ENCODE measurements around the gene RAB5B. TPM values are rescaled to one million over a fixed set of nuclear protein-coding genes. Genes with fewer than 3 reads are reported as not detected.
A peak's percentile ranks its signal among the peaks of the same experiment; 100 is the strongest.

Gene RAB5B
- total RNA-seq, 6 experiments from 2014 or later = 90.2 to 107 (median 96.5) TPM

GRCh38 chr12:55932551-55932910, 41.3 kb upstream of the RAB5B start:
- H3K9me3 Mint-ChIP-seq = no peaks in the 10 kb centered on the region
- peaks cover 6% of the 10 kb centered on the region; the same call in 1 of the 2 replicates for H3K36me3 Mint-ChIP-seq (ENCODE audit: low read depth)
- H3K27ac Mint-ChIP-seq = peak overlapping the region; percentile 92
- no peaks in the 10 kb centered on the region; the same call in 1 of the 2 replicates for H3K27me3 Mint-ChIP-seq (ENCODE audit: insufficient read depth)
- no peak for TF ChIP-seq CTCF (IDR thresholded peaks at IDR 0.05)
- no peak for DNase-seq
- peak overlapping the region; percentile 91 for H3K4me3 Mint-ChIP-seq
- peaks cover 80% of the 10 kb centered on the region for H3K4me1 Mint-ChIP-seq (ENCODE audit: low read depth)

- DNase-seq = no peak
- Mint-ChIP-seq H3K4me3 (peak overlapping the region; percentile 91), H3K27me3 (ENCODE audit: insufficient read depth) (no peaks in the 10 kb centered on the region; the same call in 1 of the 2 replicates), H3K4me1 (ENCODE audit: low read depth) (peaks cover 83% of the 10 kb centered on the region), H3K9me3 (no peaks in the 10 kb centered on the region), H3K27ac (peak overlapping the region; percentile 92), H3K36me3 (ENCODE audit: low read depth) (peaks cover 6% of the 10 kb centered on the region; the same call in 1 of the 2 replicates)
- no peak for TF ChIP-seq CTCF (IDR thresholded peaks at IDR 0.05)
Measured at GRCh38 chr12:55933169-55933798, 40.6 kb upstream of the RAB5B start.

DNA sequence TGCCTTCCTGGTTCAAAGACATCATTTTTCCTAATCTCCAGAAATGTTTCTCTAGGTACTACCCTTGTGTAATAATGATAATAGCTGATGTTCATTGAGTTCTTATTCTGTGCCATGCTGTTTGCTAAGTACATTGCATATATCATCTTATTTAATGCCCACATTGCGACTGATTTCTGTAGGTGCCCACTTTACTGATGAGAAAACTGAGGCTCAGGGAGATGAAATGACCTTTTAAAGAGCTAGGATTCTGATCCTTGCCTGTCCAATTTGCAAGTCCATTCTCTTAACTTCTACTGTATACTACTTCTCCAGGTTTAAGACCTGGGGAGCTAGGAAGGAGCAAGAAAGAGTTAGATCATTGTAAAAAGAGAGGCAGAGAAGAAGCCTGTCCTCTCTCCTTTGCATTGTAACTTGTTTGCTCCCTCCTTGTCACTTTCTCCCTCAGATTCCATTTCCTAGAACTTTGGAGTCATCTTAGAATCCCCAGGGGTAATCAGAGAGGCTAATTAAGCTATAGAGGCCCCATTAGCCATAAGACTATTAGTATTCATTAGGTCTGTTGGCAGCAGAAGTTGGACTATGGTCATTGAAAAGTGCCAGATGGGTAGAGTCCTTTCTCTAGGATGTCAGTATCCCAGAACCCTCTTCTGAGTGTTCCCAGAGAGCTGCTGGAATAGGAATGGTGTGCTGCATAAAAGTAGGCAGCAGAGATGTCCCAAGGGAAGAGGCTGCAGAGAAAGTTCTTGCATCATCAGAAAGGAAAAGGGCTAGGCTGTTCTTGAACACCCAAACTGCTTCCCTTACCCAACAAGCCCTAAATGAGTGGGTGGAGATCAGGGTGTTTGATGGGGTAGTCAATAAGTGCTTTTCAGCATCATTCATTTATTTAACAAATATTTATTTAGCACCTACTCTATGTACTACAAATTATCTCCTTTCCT, 39.8 kb upstream of the RAB5B start:
- Mint-ChIP-seq H3K9me3 (no peaks in the 10 kb centered on the region), H3K27ac (peak overlapping the region; percentile 92), H3K4me1 (ENCODE audit: low read depth) (peaks cover 91% of the 10 kb centered on the region), H3K27me3 (ENCODE audit: insufficient read depth) (no peaks in the 10 kb centered on the region; the same call in 1 of the 2 replicates), H3K36me3 (ENCODE audit: low read depth) (peaks cover 6% of the 10 kb centered on the region; the same call in 1 of the 2 replicates), H3K4me3 (peak overlapping the region; percentile 91)
- no peak for DNase-seq
- no peak for TF ChIP-seq CTCF (IDR thresholded peaks at IDR 0.05)

GRCh38 chr12:55934773-55935172, 39.1 kb upstream of the RAB5B start:
- Mint-ChIP-seq H3K27me3 (ENCODE audit: insufficient read depth) (no peaks in the 10 kb centered on the region; the same call in 1 of the 2 replicates), H3K4me1 (ENCODE audit: low read depth) (peaks cover 93% of the 10 kb centered on the region), H3K36me3 (ENCODE audit: low read depth) (peaks cover 6% of the 10 kb centered on the region; the same call in 1 of the 2 replicates), H3K9me3 (no peaks in the 10 kb centered on the region), H3K4me3 (peak overlapping the region; percentile 27), H3K27ac (peak overlapping the region; percentile 46)
- TF ChIP-seq CTCF (IDR thresholded peaks at IDR 0.05) = no peak
- no peak for DNase-seq

GRCh38 chr12:55935738-55936151, 38.1 kb upstream of the RAB5B start:
- no peak for DNase-seq
- peak overlapping the region; percentile 69; the same call in 1 of the 2 replicates for H3K4me3 Mint-ChIP-seq
- H3K36me3 Mint-ChIP-seq (ENCODE audit: low read depth) = peaks cover 11% of the 10 kb centered on the region; the same call in 1 of the 2 replicates
- H3K27me3 Mint-ChIP-seq (ENCODE audit: insufficient read depth) = no peaks in the 10 kb centered on the region; the same call in 1 of the 2 replicates
- peak overlapping the region; percentile 74 for H3K27ac Mint-ChIP-seq
- no peak for TF ChIP-seq CTCF (IDR thresholded peaks at IDR 0.05)
- peaks cover 93% of the 10 kb centered on the region for H3K4me1 Mint-ChIP-seq (ENCODE audit: low read depth)
- H3K9me3 Mint-ChIP-seq = no peaks in the 10 kb centered on the region

Data from HFFc6 (cell line).